Measurements from ENCODE around the gene TFF2. TPM values are rescaled to one million over a fixed set of nuclear protein-coding genes. Genes with fewer than 3 reads are reported as not detected.

TFF2 gene
- total RNA-seq, 3 donors from 2014 or later (not counting 1 experiment from before 2014, with no cell fraction given) = not detected

- H3K36me3 Mint-ChIP-seq = no peaks in the 10 kb centered on the region
- H3K9me3 Mint-ChIP-seq = no peaks in the 10 kb centered on the region
- no peak overlapping the region for H3K4me3 Mint-ChIP-seq
- peaks cover 4% of the 10 kb centered on the region for H3K4me1 ChIP-seq (ENCODE audit: control insufficient read depth, insufficient read depth, low read length)
- no peak overlapping the region for H3K27ac Mint-ChIP-seq
- no peak for TF ChIP-seq CTCF (IDR thresholded peaks at IDR 0.05)
- H3K4me3 ChIP-seq (ENCODE audit: low read length) = no peak overlapping the region
- 90% methylated on average over 6 of the region's 6 CpGs for WGBS (ENCODE audit: insufficient coverage)
- peaks cover 28 to 45% of the 10 kb centered on the region in 2 donors for H3K27me3 Mint-ChIP-seq (ENCODE audit: low read depth in 2 of 2)
- DNase-seq (no peak), ATAC-seq (no peak)
- no peaks in the 10 kb centered on the region for H3K9me3 ChIP-seq (ENCODE audit: control insufficient read depth, insufficient read depth, low read length)
- H3K36me3 ChIP-seq (ENCODE audit: control insufficient read depth, insufficient read depth, low read length) = no peaks in the 10 kb centered on the region
- H3K4me1 Mint-ChIP-seq = peaks cover 0 to 3% of the 10 kb centered on the region in 2 donors
- no peak overlapping the region for H3K27ac ChIP-seq (ENCODE audit: low read length)
- intact Hi-C loops (cut with micrococcal nuclease) = no loop called here
- no peaks in the 10 kb centered on the region for H3K27me3 ChIP-seq (ENCODE audit: control insufficient read depth, insufficient read depth, low read length)
Measured at GRCh38 chr21:42324896-42325295, 25.9 kb downstream of the TFF2 start.

GRCh38 chr21:42321845-42322244, 28.9 kb downstream of the TFF2 start:
- DNase-seq = no peak

GRCh38 chr21:42321231-42321630, 29.6 kb downstream of the TFF2 start:
- 92% methylated on average over 10 of the region's 10 CpGs for WGBS (ENCODE audit: insufficient coverage)
- no peak overlapping the region for H3K4me3 Mint-ChIP-seq

More at GRCh38 chr21:42321845-42322244, 28.9 kb downstream of the TFF2 start:
- Mint-ChIP-seq H3K27me3 (ENCODE audit: low read depth in 2 of 2) (peaks cover 23 to 38% of the 10 kb centered on the region in 2 donors), H3K36me3 (no peaks in the 10 kb centered on the region), H3K9me3 (no peaks in the 10 kb centered on the region), H3K4me1 (peaks cover 9 to 10% of the 10 kb centered on the region in 2 donors), H3K27ac (no peak overlapping the region), H3K4me3 (no peak overlapping the region)
- Histone ChIP-seq H3K4me1 (ENCODE audit: control insufficient read depth, insufficient read depth, low read length) (peaks cover 16% of the 10 kb centered on the region), H3K27ac (ENCODE audit: low read length) (no peak overlapping the region), H3K9me3 (ENCODE audit: control insufficient read depth, insufficient read depth, low read length) (no peaks in the 10 kb centered on the region), H3K36me3 (ENCODE audit: control insufficient read depth, insufficient read depth, low read length) (no peaks in the 10 kb centered on the region), H3K27me3 (ENCODE audit: control insufficient read depth, insufficient read depth, low read length) (no peaks in the 10 kb centered on the region), H3K4me3 (ENCODE audit: low read length) (no peak overlapping the region)
- intact Hi-C loops (cut with micrococcal nuclease) = no loop called here
- no peak for ATAC-seq
- no peak for TF ChIP-seq CTCF (IDR thresholded peaks at IDR 0.05)
- 93% methylated on average over 4 of the region's 4 CpGs for WGBS (ENCODE audit: insufficient coverage)

More at GRCh38 chr21:42321231-42321630, 29.6 kb downstream of the TFF2 start:
- Histone ChIP-seq H3K27me3 (ENCODE audit: control insufficient read depth, insufficient read depth, low read length) (no peaks in the 10 kb centered on the region), H3K36me3 (ENCODE audit: control insufficient read depth, insufficient read depth, low read length) (no peaks in the 10 kb centered on the region), H3K27ac (ENCODE audit: low read length) (no peak overlapping the region), H3K4me3 (ENCODE audit: low read length) (no peak overlapping the region), H3K4me1 (ENCODE audit: control insufficient read depth, insufficient read depth, low read length) (peaks cover 16% of the 10 kb centered on the region), H3K9me3 (ENCODE audit: control insufficient read depth, insufficient read depth, low read length) (no peaks in the 10 kb centered on the region)
- H3K27me3 Mint-ChIP-seq (ENCODE audit: low read depth in 2 of 2) = peaks cover 23 to 37% of the 10 kb centered on the region in 2 donors
- peaks cover 9 to 10% of the 10 kb centered on the region in 2 donors for H3K4me1 Mint-ChIP-seq
- intact Hi-C loops (cut with micrococcal nuclease) = no loop called here
- no peak for TF ChIP-seq CTCF (IDR thresholded peaks at IDR 0.05)
- H3K9me3 Mint-ChIP-seq = no peaks in the 10 kb centered on the region
- no peak overlapping the region for H3K27ac Mint-ChIP-seq
- no peak for DNase-seq
- ATAC-seq = no peak
- no peaks in the 10 kb centered on the region for H3K36me3 Mint-ChIP-seq

Measured in natural killer cell (primary cell).